Esophagus squamous epithelium (tissue), 4 donors: ENCODE results near the gene LGR4.

Experiments
- CTCF ChIP-seq, 6 experiments: fragments of 450-650 bp in 4 of 6; fragments of 200-600 bp in 2 of 6; sonication (generic) in 2 of 6; IDR thresholded peaks; one replicate each; pipeline ENCODE4 v1.5.1; 2016 to 2019; ENCODE audit warnings: antibody characterized with exemption in 6 of 6, mild to moderate bottlenecking in 4 of 6, moderate library complexity in 4 of 6
- POLR2A ChIP-seq, 4 donors: fragments of 450-650 bp; IDR thresholded peaks; one replicate each; pipeline ENCODE4 v1.6.1; 2017; ENCODE audit warnings: antibody characterized with exemption in 4 of 4, mild to moderate bottlenecking in 4 of 4, moderate library complexity in 3 of 4

DNA sequence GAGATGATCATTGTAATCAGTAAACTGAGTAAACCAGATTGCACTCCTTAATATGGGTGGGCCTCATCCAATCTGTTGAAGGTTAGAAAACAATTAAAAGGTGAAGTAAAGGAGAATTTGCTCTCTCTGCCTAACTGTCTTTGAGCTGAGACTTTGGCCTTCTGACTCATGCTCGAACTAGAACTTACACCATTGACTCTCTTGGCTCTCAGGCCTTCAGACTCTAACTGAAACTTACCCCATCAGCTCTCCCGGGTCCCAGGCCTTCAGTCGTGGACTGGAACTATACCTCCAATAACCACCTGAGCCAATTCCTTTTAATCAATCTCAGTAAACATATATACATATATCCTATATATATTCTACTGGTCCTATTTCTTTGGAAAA is 34.0 kb downstream of the LGR4 start:
- TF ChIP-seq CTCF (IDR thresholded peaks at IDR 0.05) (no peak), POLR2A (IDR thresholded peaks at IDR 0.05) (no peak)
